ENCODE measurements around the gene POLR3C.
"Not testable (repeated sequence)": the region's sequence is repeated elsewhere in the genome, so short reads cannot be mapped to it uniquely, and the experiment has no call there.

POLR3C gene

GRCh38 chr1:145822779-145823331, 1.1 kb upstream of the POLR3C start:
- not testable (repeated sequence) for DNase-seq (ENCODE audit: low read depth, low spot score)

- no peak for DNase-seq (ENCODE audit: low read depth, low spot score)
Observed at GRCh38 chr1:145824499-145824842, 471 bp downstream of the POLR3C start.

- DNase-seq (ENCODE audit: low read depth, low spot score): no peak
Observed at GRCh38 chr1:145826030-145826429, 2.0 kb downstream of the POLR3C start.

GRCh38 chr1:145827966-145828365, 4.0 kb downstream of the POLR3C start:
- DNase-seq (ENCODE audit: low read depth, low spot score): no peak

GRCh38 chr1:145828367-145829026, 4.5 kb downstream of the POLR3C start:
- DNase-seq (ENCODE audit: low read depth, low spot score): no peak

- DNase-seq (ENCODE audit: low read depth, low spot score): not testable (repeated sequence)
Observed at GRCh38 chr1:145830810-145831209, 6.8 kb downstream of the POLR3C start.

GRCh38 chr1:145837656-145838055, 13.7 kb downstream of the POLR3C start:
- DNase-seq (ENCODE audit: low read depth, low spot score): no peak

GRCh38 chr1:145843031-145843430, 19.0 kb downstream of the POLR3C start:
- DNase-seq (ENCODE audit: low read depth, low spot score): no peak

GRCh38 chr1:145845144-145845513, 21.1 kb downstream of the POLR3C start:
- no peak for DNase-seq (ENCODE audit: low read depth, low spot score)

- peak; percentile 65 for DNase-seq (ENCODE audit: low read depth, low spot score)
Observed at GRCh38 chr1:145845514-145846161, 21.6 kb downstream of the POLR3C start, which contains the start of gene NUDT17. Gene NUDT17 (plus strand): TSS chr1:145845630. CDS start chr1:145845641, 11 bp downstream.

- DNase-seq (ENCODE audit: low read depth, low spot score): no peak
Observed at GRCh38 chr1:145846201-145846612, 22.2 kb downstream of the POLR3C start.

GRCh38 chr1:145847827-145848226, 23.8 kb downstream of the POLR3C start:
- DNase-seq (ENCODE audit: low read depth, low spot score): no peak

- DNase-seq (ENCODE audit: low read depth, low spot score): no peak
Observed at GRCh38 chr1:145849356-145850160, 25.6 kb downstream of the POLR3C start.

- no peak for DNase-seq (ENCODE audit: low read depth, low spot score)
Observed at GRCh38 chr1:145855426-145855948, 31.5 kb downstream of the POLR3C start.

GRCh38 chr1:145857170-145857569, 33.2 kb downstream of the POLR3C start:
- no peak for DNase-seq (ENCODE audit: low read depth, low spot score)

GRCh38 chr1:145858238-145858900, 34.4 kb downstream of the POLR3C start:
- DNase-seq (ENCODE audit: low read depth, low spot score): no peak

- peak; percentile 93 for DNase-seq (ENCODE audit: low read depth, low spot score)
Observed at GRCh38 chr1:145858901-145859490, 35.0 kb downstream of the POLR3C start, which contains the start of gene PIAS3. Gene PIAS3 (minus strand): TSS chr1:145859081. CDS start chr1:145858990, 91 bp downstream.

- peak; percentile 82 for DNase-seq (ENCODE audit: low read depth, low spot score)
Observed at GRCh38 chr1:145859491-145860023, 35.6 kb downstream of the POLR3C start.

GRCh38 chr1:145863282-145864018, 39.5 kb downstream of the POLR3C start:
- no peak for DNase-seq (ENCODE audit: low read depth, low spot score)

- DNase-seq (ENCODE audit: low read depth, low spot score): no peak
Observed at GRCh38 chr1:145868232-145868631, 44.2 kb downstream of the POLR3C start.
